NCI-H748 (cell line): ENCODE measurements around the gene AFF1.
A peak's percentile ranks its signal among the peaks of the same experiment; 100 is the strongest.

Experiments used
- DNase-seq: peaks from one replicate; lab custom pipeline; 2025; ENCODE audit not compliant: unreplicated experiment; lab: John Stamatoyannopoulos, UW

The AFF1 gene

DNA sequence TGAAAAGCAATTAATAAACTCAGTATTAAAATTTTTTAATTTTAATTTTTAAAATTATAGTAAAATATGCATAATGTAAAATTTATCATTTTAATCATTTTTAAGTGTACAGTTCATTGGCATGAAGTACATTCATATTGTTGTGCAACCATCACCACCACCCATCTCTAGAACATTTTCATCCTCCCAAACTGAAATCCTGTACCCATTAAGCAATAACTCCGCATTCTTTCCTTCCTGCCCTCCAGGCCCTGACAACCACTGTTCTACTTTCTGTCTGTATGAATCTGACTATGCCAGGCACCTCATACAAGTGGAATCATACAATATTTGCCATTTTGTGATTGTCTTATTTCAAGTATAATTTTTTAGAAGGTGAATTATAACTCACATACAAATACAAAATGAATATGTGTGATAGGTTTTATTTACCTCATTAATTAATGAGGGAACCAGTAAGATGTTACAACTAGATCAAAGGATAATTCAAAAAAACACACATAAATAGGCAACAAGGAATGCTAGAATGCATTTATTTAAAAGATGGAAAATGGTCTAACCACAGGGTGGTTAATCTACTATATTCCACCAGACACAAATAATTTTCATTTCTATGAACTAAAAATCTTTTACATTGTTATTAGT lies 13.1 kb upstream of the AFF1 start:
- no peak for DNase-seq

DNA sequence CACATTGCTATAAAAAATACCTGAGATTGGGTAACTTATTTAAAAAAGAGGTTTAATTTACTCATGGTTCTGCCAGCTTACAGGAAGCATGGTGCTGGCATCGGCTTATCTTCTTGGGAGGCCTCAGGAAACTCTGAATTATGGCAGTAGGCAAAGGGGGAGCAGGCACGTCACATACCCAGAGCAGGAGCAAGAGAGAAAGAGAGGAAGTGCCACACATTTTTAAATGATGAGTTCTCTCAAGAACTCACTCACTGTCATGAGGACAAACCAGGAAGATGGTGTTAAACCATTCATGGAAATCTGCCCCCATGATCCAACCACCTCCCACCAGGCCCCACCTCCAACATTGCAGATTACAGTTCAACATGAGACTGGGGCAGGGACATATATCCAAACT lies 10.0 kb upstream of the AFF1 start:
- DNase-seq, result no peak

GRCh38 chr4:86926435-86927086 lies 8.2 kb upstream of the AFF1 start:
- no peak for DNase-seq

- no peak for DNase-seq
These were observed 6.9 kb upstream of the AFF1 start for GRCh38 chr4:86927843-86928395.

DNA sequence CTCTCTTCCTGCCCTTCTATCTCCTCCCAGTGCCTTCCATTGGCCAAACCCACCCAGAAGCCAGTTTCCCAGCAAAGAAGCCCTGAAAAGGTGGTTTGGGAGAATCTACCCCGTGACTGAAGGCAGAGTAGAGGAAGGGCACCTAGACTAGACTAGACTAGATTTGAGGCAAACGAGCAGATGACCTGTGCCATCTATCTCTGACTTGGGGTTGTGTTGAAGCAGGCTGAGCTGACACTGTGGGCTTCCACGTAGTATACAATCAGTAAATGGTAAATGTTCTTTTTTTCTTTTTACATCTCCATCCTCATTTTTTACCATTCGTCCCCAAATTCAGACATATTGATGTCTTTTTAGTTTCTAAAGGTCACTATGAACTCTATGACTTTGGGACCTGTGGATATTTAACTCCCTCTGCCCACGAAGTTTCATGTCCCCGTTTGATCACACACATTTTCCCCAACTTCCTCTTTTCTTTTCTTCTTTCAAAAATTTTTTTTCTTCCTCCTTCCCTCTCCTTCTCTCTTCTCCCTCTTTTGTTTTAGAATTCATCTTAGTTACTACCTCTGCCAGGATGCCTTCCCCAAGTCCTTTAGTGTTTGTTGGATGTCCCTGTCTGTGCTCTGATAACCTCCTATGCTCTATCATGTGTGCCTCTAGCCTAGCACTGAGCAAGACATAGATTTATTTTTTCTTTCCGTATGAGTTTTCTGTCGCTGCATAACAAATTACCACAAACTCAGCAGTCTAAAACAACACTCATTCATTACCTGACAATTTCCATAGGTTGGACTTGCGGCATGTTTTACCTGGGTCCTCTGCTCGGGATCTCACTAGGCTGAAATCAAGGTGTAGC lies 6.2 kb upstream of the AFF1 start:
- DNase-seq, result no peak

- DNase-seq, result peak; percentile 21
These were observed 552 bp upstream of the AFF1 start for GRCh38 chr4:86934147-86934770.

- DNase-seq, result peak; percentile 27
These were observed 698 bp downstream of the AFF1 start for GRCh38 chr4:86935566-86935852.

DNA sequence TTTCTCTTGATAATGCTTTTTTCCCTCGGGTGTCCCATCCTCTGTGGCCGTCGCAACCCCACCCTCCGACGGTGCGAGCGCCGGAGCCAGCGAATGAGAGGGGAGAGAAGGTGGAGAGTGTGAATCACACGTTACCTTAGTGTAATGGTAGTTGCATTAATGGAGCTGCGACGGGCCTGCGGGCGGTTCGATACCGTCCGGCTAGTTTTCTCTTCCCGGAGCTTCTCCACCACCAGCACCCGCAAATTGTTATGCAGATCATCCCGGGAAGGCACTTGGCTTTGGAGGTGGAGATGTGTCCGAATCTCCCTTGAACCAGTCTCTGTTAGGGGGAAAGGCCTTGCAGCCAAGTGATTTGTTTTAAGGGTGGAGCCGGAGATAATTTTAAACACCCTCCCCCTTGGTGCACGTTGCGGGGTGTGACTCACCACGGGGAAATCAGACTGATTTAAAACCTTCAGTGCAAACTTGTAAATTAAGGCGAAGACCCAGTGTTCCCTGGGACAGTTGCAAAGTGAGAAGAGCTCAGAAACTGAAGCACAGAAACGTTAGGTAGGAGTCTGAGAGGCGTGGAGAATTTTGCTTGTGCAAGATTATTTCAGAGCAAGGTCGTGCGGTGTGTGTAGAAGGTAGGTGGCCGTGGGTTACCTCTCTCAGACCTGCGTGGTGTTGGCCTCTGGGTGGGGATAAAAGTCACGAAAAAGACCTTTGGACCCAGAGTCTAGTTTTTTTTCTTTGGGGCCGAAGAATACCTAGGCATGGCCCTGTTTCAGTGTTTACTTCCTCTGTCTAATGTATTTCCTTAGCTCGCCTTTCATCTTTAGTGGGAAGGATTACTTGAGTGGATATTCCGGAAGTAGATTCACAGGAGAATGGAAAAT lies 1.3 kb downstream of the AFF1 start:
- peak; percentile 27 for DNase-seq

DNA sequence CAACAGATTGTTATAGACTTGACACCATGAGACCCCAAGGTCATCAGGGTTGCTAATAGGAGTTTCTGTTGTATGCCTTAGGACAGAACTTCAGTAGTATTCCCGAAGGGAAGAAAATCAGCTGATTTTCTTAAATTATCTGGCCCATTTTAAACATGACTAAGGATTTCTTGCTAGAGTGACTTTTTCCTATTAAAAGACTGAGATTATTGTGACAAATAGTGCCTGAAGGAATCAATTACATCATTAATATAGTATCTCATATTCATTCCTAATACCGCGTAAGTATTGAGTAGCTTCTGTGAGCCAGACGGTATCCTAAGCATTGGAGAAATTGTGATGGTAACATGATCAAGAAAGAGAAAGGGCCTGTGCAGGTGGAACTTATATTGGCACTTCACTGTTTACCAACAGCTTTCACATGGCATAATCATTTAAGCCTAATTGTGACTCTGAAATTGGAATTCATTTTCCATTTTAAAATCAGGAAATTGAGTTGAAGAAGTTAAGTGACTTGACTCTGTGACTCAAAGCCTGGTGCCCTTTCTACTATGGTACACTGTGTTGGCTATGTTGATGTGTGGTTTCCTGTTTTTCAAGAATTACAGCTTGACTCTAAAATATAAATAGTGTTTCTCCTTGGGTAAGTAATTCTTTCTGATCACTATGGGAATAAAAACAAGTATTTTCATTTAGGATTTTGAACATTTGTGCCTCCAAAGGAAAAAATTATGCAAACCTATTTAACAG lies 4.1 kb downstream of the AFF1 start:
- DNase-seq, result no peak

GRCh38 chr4:86939729-86940575 lies 5.1 kb downstream of the AFF1 start:
- no peak for DNase-seq

DNA sequence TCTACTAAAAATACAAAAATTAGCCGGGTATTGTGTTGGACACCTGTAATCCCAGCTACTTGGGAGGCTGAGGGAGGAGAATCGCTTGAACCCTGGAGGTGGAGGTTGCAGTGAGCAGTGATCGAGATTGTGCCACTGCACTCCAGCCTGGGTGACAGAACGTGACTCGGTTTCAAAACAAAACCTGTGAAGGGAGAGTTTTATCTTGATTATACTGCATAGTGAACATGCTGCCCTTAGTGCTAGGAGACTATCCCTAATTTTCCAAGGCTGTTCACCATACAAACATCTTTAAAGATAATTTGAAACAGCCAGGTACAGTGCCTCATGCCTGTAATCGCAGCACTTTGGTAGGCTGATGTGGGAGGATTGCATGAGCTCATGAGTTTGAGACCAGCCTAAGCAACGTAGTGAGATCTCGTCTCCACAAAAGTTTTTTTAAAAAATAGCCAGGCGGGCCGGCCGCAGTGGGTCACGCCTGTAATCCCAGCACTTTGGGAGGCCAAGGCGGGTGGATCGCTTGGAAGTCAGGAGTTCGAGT lies 6.2 kb downstream of the AFF1 start:
- no peak for DNase-seq

- no peak for DNase-seq
These were observed 7.4 kb downstream of the AFF1 start for GRCh38 chr4:86942185-86942666.

GRCh38 chr4:86944964-86945781 lies 10.4 kb downstream of the AFF1 start:
- no peak for DNase-seq

DNA sequence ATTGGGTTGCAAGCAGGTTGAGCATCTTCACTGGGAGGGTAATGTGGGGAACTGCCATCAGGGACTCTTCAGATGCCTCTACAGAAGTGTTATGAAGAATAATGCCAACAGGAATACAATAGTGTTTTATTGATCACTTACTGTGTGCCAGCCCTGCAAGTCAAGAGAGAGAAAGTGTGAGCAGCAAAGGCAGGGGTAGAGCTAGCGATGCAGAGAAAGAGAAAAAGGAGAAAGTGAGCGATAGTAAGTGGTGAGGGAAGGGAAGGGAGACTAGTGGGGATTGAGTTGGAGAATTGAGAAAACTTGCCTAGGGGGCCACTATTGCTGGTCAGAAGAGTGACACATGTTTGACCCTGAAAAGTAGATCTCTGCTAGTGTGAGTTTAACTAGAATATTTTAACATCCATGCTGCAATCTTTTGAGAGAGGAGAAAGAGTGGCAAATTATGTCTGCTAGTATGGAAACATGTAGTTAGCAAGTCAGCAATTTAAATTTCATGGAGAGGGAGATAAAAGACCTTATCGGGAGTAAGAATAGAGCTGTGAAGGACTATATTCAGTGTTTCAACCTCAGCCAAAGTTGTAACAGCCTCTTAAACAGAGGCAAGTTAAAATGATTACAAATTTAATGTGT lies 12.2 kb downstream of the AFF1 start:
- no peak for DNase-seq

DNA sequence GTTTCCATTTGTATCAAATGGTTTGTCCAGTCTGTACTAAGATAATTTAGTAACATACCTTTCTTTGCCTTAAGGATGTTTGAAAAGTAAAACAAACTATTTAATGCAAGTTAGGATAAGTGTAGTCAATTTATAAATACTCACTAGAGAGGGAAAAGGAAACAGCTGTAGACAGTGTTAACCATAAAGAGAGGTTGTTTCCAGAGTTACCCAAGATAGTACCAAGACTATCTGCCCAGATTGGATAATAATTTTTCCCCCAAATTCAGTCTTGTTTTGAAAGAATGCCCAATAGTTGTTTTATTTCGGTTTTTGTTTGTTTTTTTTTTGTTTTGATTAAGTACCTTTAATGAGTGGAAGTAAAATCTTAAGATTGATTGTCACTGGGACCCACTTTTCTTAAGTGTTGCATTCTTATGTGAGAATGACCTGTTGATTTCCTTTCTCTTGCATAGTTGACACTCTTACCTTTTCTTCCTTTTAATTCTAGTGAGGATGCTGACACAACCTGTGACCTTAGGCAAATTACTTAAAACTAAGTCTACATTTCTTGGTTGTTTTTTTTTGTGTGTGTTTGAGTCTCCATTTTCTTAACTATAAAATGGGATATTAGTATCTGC lies 12.8 kb downstream of the AFF1 start:
- DNase-seq, result no peak

DNA sequence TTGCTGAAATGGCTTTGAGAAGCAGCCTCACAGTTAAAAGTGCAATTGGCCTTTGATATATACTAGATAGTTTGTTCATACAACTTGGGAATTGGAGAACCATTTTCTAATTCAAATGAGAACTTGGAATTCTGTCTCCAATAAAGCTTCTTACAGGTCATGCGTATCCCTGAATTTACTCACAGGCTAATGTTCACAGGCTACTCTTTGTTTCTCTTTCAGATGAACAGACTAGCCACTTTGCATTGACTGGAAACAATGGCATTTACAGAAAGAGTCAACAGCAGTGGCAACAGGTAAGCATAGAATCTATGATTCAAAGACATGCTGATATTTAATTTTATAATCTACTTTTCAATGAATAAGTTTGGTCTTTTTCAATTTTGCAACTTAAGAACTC lies 13.5 kb downstream of the AFF1 start:
- no peak for DNase-seq
